Sigmoid colon (tissue), 7 donors: ENCODE data around the gene CEACAM20. TPM values are rescaled to one million over a fixed set of nuclear protein-coding genes. Genes with fewer than 3 reads are reported as not detected.

Experiments
- DNase-seq: peaks from one replicate; pipeline ENCODE4 v3.0.0-alpha.2; 2019
- H3K27ac ChIP-seq, 4 donors: fragments of 200-600 bp; sonication (generic); one replicate each; pipeline ENCODE4 v1.5.1; 2016 to 2019; ENCODE audit warnings: mild to moderate bottlenecking in 1 of 4
- H3K27me3 ChIP-seq, 3 donors: fragments of 200-600 bp; sonication (generic); one replicate each; pipeline ENCODE4 v1.5.1; 2019; ENCODE audit warnings: mild to moderate bottlenecking in 1 of 3
- H3K36me3 ChIP-seq, 4 donors: fragments of 200-600 bp; sonication (generic); one replicate each; pipeline ENCODE4 v1.5.1; 2016 to 2019
- H3K4me1 ChIP-seq, 4 donors: fragments of 200-600 bp; sonication (generic); one replicate each; pipeline ENCODE4 v1.5.1; 2017 to 2019
- H3K4me3 ChIP-seq, 4 donors: fragments of 200-600 bp; sonication (generic); one replicate each; pipeline ENCODE4 v1.5.1; 2017 to 2019; ENCODE audit warnings: mild to moderate bottlenecking in 2 of 4, moderate library complexity in 1 of 4
- H3K9me3 ChIP-seq, 4 donors: fragments of 200-600 bp in 3 of 4; sonication (generic) in 3 of 4; one replicate each; pipeline versions ENCODE4 v1.5.1 to v1.6.1; 2013 to 2019
- EP300 ChIP-seq, 4 donors: sonication (generic); formaldehyde crosslinking; IDR thresholded peaks; one replicate each; pipeline ENCODE4 v1.6.1; 2017; ENCODE audit warnings: antibody characterized with exemption in 4 of 4
- POLR2A ChIP-seq, 2 donors: fragments of 450-650 bp; IDR thresholded peaks; one replicate each; pipeline ENCODE4 v1.6.1; 2016; ENCODE audit warnings: antibody characterized with exemption in 2 of 2, mild to moderate bottlenecking in 2 of 2, moderate library complexity in 2 of 2
- POLR2AphosphoS5 ChIP-seq, 4 donors: sonication (generic); formaldehyde crosslinking; IDR thresholded peaks; one replicate each; pipeline ENCODE4 v1.6.1; 2017; ENCODE audit warnings: antibody characterized with exemption in 4 of 4
- WGBS, 2 donors: extraction: QIAGEN DNeasy Blood & Tissue Kit; methylation state at CpG; one replicate each; pipeline ENCODE4 v1.1.7; 2013; 5-methylcytosine and 5-hydroxymethylcytosine counted together
- intact Hi-C: fragments of 100-400 bp; cut with DNase I; formaldehyde crosslinking; loops from one replicate; pipeline ENCODE4 v1.15.1; 2023
- polyA plus RNA-seq, 3 donors: library from polyadenylated mRNA; stranded (reverse); fragments of 200-250 nt; gene quantifications; one replicate each; pipeline ENCODE4 v1.2.3, GENCODE V29; 2013
- total RNA-seq, 4 donors: library from RNA; depleted of rRNA; stranded (reverse); fragments of >200 nt; gene quantifications; one replicate each; pipeline ENCODE4 v1.1.0, GENCODE V29; 2016
- TF ChIP-seq, protein P1 (sequence below), 4 experiments: fragments of 450-650 bp in 3 of 4; fragments of 200-600 bp in 1 of 4; IDR thresholded peaks; one replicate each; pipeline ENCODE4 v1.5.1; 2016 to 2019; ENCODE audit warnings: antibody characterized with exemption in 4 of 4, mild to moderate bottlenecking in 3 of 4, moderate library complexity in 2 of 4
- donor health status: healthy with polysubstance abuse.
- donor health status: Bipolar disorder and iron deficiency.
- donor health status: healthy.

The CEACAM20 gene
- total RNA-seq = under 1 TPM in 1 of 4 donors, not detected in 3; 0.36 TPM
- polyA plus RNA-seq = under 1 TPM in 1 of 3 donors, not detected in 2; 0.22 TPM

DNA sequence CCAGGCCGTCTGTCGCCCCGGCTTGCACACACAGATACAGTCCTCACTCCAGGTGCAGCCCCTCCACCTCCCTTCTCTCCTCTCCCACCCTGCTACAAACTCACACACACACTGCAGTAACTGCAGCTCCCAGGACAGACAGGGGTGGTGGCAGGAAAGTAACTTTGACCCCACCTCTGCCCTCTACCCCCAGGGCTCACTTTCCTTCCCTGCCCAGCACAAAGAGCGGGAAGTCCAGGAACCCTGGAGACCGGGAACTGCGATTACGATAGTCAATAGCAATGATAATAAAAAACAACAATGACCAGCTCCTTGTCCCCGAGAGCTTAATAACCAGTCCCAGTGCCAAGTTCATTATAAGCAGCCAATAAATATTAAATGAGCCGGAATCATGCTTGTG, at the start of gene CEACAM20:
TSS of gene CEACAM20 (minus strand) at position 140 of the 400 bp plus-strand sequence. CDS start 166 bp downstream, outside the sequence.
- Histone ChIP-seq H3K4me1 (no peaks in the 10 kb centered on the region), H3K36me3 (no peaks in the 10 kb centered on the region), H3K27me3 (peaks cover 0 to 8% (median 0%) of the 10 kb centered on the region in 3 donors), H3K4me3 (no peak within 1 kb of the TSS), H3K27ac (no peak within 1 kb of the TSS), H3K9me3 (no peaks in the 10 kb centered on the region)
- intact Hi-C loops = no loop called here
- DNase-seq = no peak
- TF ChIP-seq POLR2A (IDR thresholded peaks at IDR 0.05) (no peak), POLR2AphosphoS5 (IDR thresholded peaks at IDR 0.05) (no peak), EP300 (IDR thresholded peaks at IDR 0.05) (no peak)
- TF ChIP-seq, protein P1, sequence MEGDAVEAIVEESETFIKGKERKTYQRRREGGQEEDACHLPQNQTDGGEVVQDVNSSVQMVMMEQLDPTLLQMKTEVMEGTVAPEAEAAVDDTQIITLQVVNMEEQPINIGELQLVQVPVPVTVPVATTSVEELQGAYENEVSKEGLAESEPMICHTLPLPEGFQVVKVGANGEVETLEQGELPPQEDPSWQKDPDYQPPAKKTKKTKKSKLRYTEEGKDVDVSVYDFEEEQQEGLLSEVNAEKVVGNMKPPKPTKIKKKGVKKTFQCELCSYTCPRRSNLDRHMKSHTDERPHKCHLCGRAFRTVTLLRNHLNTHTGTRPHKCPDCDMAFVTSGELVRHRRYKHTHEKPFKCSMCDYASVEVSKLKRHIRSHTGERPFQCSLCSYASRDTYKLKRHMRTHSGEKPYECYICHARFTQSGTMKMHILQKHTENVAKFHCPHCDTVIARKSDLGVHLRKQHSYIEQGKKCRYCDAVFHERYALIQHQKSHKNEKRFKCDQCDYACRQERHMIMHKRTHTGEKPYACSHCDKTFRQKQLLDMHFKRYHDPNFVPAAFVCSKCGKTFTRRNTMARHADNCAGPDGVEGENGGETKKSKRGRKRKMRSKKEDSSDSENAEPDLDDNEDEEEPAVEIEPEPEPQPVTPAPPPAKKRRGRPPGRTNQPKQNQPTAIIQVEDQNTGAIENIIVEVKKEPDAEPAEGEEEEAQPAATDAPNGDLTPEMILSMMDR (IDR thresholded peaks at IDR 0.05) = no peak
- WGBS, 2 donors = 31 to 74% methylated on average over 9 of the region's 9 CpGs

DNA sequence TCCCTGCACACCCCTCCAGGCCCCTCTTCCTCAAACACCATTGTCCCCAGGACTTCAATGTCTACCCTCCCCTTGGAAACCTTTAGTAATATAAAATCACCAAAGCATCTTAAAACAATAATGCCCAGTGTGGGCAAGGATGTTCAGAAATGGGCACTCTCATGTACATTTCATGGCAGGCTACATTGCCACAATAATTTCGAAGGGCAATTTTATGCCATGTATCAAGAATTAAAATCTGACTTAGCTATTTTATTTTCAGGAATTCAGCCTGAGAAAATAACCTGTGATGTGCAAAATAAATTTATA, 48.0 kb upstream of the CEACAM20 start:
- H3K36me3 ChIP-seq = no peaks in the 10 kb centered on the region
- WGBS, 2 donors = 57 to 80% methylated on average over 1 of the region's 1 CpG
- H3K4me3 ChIP-seq = no peak overlapping the region
- no peaks in the 10 kb centered on the region for H3K4me1 ChIP-seq
- no peaks in the 10 kb centered on the region for H3K9me3 ChIP-seq
- TF ChIP-seq, protein P1 (IDR thresholded peaks at IDR 0.05) = no peak
- no peak for TF ChIP-seq POLR2AphosphoS5 (IDR thresholded peaks at IDR 0.05)
- no peak for TF ChIP-seq POLR2A (IDR thresholded peaks at IDR 0.05)
- TF ChIP-seq EP300 (IDR thresholded peaks at IDR 0.05) = no peak
- intact Hi-C loops = no loop called here
- H3K27me3 ChIP-seq = no peaks in the 10 kb centered on the region
- H3K27ac ChIP-seq = no peak overlapping the region
- no peak for DNase-seq

DNA sequence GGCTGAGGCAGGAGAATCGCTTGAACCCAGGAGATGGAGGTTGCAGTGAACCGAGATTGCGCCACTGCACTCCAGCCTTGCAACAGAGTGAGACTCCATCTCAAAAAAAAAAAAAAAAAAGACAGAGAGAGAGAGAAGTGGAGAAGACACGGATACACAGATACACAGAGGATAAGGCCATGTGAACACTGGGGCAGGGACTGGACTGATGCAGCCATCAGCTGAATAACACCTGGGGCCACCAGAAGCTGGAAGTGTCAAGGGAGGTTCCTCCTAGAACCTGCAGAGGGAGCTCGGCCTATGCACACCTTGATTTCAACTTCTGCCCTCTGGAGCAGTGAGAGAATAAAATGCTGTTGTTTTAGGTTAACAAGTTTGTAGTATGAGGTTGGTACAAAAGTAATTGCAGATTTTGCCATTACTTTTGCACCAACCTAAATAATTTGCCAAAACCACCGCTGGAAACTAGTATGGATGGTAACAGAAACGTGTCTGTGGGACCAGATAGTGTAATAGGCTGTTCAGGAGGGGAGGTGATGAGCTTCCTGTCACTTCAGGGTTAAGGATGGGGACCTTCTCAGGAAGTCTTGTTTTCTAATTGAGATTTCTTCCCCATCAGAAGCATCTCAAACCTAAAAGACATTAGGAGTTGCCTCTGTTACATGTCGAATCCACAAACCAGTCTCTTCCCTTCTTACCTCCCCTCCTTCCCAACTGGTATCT, 47.5 kb upstream of the CEACAM20 start:
- Histone ChIP-seq H3K4me1 (no peaks in the 10 kb centered on the region), H3K36me3 (no peaks in the 10 kb centered on the region), H3K27ac (no peak overlapping the region), H3K4me3 (no peak overlapping the region), H3K27me3 (no peaks in the 10 kb centered on the region), H3K9me3 (no peaks in the 10 kb centered on the region)
- WGBS, 2 donors = 50 to 65% methylated on average over 8 of the region's 8 CpGs
- no peak for TF ChIP-seq EP300 (IDR thresholded peaks at IDR 0.05)
- TF ChIP-seq, protein P1 (IDR thresholded peaks at IDR 0.05) = peak in 1 of 4 experiments; percentile 25
- no peak for DNase-seq
- intact Hi-C loops = no loop called here

DNA sequence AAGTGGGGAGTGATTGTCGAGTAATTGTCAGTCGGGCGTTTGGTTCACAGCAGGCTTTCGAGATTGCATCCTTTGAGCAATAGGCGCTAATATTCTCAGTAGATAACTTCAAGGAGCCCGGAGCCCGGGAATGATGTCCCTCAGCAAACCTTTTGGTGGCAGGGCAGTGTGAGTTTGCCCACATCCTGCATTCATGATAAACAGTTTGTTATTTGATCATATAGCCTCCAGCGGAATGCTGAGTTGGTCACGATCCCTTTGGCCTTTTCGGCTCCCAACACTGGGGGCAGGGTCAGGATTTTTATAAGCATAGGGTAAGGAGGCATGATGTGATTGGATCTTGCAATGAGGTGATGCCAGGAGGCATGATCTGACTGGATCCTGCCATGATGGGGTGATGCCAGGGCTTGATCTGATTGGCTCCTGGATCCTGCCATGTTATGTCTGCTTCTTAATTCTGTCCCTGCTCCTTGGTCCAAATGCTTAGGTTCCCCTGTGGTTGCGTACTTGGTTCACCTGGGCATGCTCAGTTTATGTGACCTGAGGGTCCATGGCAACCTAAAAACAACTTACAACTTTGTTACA, 45.7 kb upstream of the CEACAM20 start:
- intact Hi-C loops = no loop called here
- 90 to 95% methylated on average over 11 of the region's 11 CpGs for WGBS, 2 donors
- TF ChIP-seq POLR2AphosphoS5 (IDR thresholded peaks at IDR 0.05) = no peak
- TF ChIP-seq, protein P1 (IDR thresholded peaks at IDR 0.05) = no peak
- TF ChIP-seq EP300 (IDR thresholded peaks at IDR 0.05) = no peak
- TF ChIP-seq POLR2A (IDR thresholded peaks at IDR 0.05) = no peak

More for the DNA sequence above, 45.7 kb upstream of the CEACAM20 start:
- Histone ChIP-seq H3K27ac (no peak overlapping the region), H3K36me3 (no peaks in the 10 kb centered on the region), H3K27me3 (no peaks in the 10 kb centered on the region), H3K9me3 (no peaks in the 10 kb centered on the region), H3K4me3 (no peak overlapping the region), H3K4me1 (no peaks in the 10 kb centered on the region)
- no peak for DNase-seq
